NB4 (cell line): ENCODE measurements around the gene SOX13.

Experiments
- MAX ChIP-seq: IDR thresholded peaks from 2 replicates; pipeline ENCODE4 v1.6.1; 2011; ENCODE audit warnings: low read depth, low read length
- MYC ChIP-seq: IDR thresholded peaks from 2 replicates; pipeline ENCODE4 v1.6.1; 2011; ENCODE audit warnings: low read depth, low read length
- POLR2A ChIP-seq: IDR thresholded peaks from 2 replicates; pipeline ENCODE4 v1.6.1; 2011; ENCODE audit warnings: mild to moderate bottlenecking; ENCODE audit not compliant: insufficient read length; ENCODE audit errors: extremely low read depth
- TF ChIP-seq, protein P1 (sequence below): IDR thresholded peaks from one replicate; pipeline ENCODE4 v1.5.1; 2012; ENCODE audit warnings: low read depth, low read length

DNA sequence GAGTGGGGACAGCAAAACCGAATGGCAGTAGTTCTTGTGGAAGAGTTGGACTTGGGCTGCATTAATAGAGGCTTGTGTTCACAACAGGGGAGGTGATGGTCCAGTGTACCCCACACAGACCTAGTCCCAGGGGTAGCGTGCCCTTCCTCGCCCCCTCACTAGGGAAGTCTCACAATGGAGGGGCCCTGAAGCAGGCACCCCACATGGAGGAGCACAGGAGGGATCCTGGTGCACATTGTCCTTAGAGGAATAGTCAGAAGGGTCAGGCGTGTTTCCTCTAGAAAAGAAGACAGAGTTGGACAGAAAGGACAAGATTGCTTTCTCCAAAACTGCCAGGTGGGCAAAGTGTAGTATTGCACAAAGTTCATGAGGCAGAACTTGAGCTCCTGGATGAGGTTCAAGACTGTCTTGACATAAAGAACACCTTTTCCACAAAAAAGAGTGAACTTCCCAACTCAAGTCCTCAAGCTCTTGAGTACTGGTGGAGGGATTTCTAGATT, 55.6 kb downstream of the SOX13 start:
- TF ChIP-seq POLR2A = no peak
- TF ChIP-seq, protein P1, sequence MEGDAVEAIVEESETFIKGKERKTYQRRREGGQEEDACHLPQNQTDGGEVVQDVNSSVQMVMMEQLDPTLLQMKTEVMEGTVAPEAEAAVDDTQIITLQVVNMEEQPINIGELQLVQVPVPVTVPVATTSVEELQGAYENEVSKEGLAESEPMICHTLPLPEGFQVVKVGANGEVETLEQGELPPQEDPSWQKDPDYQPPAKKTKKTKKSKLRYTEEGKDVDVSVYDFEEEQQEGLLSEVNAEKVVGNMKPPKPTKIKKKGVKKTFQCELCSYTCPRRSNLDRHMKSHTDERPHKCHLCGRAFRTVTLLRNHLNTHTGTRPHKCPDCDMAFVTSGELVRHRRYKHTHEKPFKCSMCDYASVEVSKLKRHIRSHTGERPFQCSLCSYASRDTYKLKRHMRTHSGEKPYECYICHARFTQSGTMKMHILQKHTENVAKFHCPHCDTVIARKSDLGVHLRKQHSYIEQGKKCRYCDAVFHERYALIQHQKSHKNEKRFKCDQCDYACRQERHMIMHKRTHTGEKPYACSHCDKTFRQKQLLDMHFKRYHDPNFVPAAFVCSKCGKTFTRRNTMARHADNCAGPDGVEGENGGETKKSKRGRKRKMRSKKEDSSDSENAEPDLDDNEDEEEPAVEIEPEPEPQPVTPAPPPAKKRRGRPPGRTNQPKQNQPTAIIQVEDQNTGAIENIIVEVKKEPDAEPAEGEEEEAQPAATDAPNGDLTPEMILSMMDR = no peak
- no peak for TF ChIP-seq MAX
- no peak for TF ChIP-seq MYC
